Glutamatergic neuron (in vitro differentiated cells): Measurements from ENCODE around the gene PTPRG. TPM values are rescaled to one million over a fixed set of nuclear protein-coding genes. Genes with fewer than 3 reads are reported as not detected.

Source experiments
- DNase-seq: peaks from one replicate; pipeline ENCODE4 v3.0.0; 2022
- H3K27ac Mint-ChIP-seq: one replicate; pipeline ENCODE4 v1.8.0; 2020; ENCODE audit warnings: mild to moderate bottlenecking, mixed read lengths, inconsistent platforms; ENCODE audit not compliant: unreplicated experiment
- H3K27me3 Mint-ChIP-seq: one replicate; pipeline ENCODE4 v1.8.0; 2020; ENCODE audit warnings: mild to moderate bottlenecking, moderate library complexity, mixed read lengths, inconsistent platforms; ENCODE audit not compliant: unreplicated experiment
- H3K36me3 Mint-ChIP-seq: one replicate; pipeline ENCODE4 v1.8.0; 2020; ENCODE audit warnings: mild to moderate bottlenecking, mixed read lengths, inconsistent platforms; ENCODE audit not compliant: unreplicated experiment
- H3K4me1 Mint-ChIP-seq: one replicate; pipeline ENCODE4 v1.8.0; 2020; ENCODE audit warnings: mild to moderate bottlenecking, low read depth, mixed read lengths, inconsistent platforms; ENCODE audit not compliant: unreplicated experiment
- H3K4me3 Mint-ChIP-seq: one replicate; pipeline ENCODE4 v1.8.0; 2020; ENCODE audit warnings: mild to moderate bottlenecking, mixed read lengths, inconsistent platforms; ENCODE audit not compliant: unreplicated experiment
- H3K9me3 Mint-ChIP-seq: one replicate; pipeline ENCODE4 v1.8.0; 2020; ENCODE audit warnings: mild to moderate bottlenecking, moderate library complexity, mixed read lengths, inconsistent platforms; ENCODE audit not compliant: unreplicated experiment
- total RNA-seq: library from RNA; stranded (reverse); fragmentation: NEBNext Ultra II Directional; extraction: Animal tissue kit (Norgen Biotek cat#: 25700); gene quantifications from one replicate; pipeline ENCODE4 v1.2.1, GENCODE V29; 2021; ENCODE audit not compliant: unreplicated experiment
- TF ChIP-seq, protein P1 (sequence below): fragments of 200-600 bp; sonication (generic); IDR thresholded peaks from one replicate; pipeline ENCODE4 v1.5.0; 2021; ENCODE audit not compliant: partially characterized antibody, unreplicated experiment

The PTPRG gene
- total RNA-seq, 1 donor from 2014 or later: 52.1 TPM

DNA sequence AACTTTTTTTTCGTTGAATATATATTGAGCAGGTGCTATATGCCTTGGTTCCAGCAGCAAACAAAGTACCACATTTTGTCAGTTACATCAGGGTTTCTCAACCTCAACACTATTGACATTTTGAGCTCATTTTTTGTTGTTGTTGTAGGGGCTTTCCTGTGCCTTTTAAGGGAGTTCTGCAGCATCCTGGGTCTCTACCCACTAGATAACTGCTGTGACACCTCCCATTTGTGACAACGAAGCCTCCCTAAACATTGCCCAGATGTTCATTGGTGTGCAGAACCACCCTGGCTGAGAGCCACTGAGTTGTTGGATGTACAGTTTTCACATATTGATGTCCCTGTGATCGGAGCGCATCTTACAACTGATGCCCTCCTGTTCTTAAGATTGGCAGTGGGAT, 382.6 kb downstream of the PTPRG start:
- no peak overlapping the region for H3K4me3 Mint-ChIP-seq
- peak overlapping the region; percentile 23 for H3K27ac Mint-ChIP-seq
- peaks cover 6% of the 10 kb centered on the region for H3K9me3 Mint-ChIP-seq
- no peaks in the 10 kb centered on the region for H3K36me3 Mint-ChIP-seq
- H3K4me1 Mint-ChIP-seq: peaks cover 29% of the 10 kb centered on the region
- peaks cover 4% of the 10 kb centered on the region for H3K27me3 Mint-ChIP-seq
- TF ChIP-seq, protein P1, sequence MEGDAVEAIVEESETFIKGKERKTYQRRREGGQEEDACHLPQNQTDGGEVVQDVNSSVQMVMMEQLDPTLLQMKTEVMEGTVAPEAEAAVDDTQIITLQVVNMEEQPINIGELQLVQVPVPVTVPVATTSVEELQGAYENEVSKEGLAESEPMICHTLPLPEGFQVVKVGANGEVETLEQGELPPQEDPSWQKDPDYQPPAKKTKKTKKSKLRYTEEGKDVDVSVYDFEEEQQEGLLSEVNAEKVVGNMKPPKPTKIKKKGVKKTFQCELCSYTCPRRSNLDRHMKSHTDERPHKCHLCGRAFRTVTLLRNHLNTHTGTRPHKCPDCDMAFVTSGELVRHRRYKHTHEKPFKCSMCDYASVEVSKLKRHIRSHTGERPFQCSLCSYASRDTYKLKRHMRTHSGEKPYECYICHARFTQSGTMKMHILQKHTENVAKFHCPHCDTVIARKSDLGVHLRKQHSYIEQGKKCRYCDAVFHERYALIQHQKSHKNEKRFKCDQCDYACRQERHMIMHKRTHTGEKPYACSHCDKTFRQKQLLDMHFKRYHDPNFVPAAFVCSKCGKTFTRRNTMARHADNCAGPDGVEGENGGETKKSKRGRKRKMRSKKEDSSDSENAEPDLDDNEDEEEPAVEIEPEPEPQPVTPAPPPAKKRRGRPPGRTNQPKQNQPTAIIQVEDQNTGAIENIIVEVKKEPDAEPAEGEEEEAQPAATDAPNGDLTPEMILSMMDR: no peak
- DNase-seq: no peak

DNA sequence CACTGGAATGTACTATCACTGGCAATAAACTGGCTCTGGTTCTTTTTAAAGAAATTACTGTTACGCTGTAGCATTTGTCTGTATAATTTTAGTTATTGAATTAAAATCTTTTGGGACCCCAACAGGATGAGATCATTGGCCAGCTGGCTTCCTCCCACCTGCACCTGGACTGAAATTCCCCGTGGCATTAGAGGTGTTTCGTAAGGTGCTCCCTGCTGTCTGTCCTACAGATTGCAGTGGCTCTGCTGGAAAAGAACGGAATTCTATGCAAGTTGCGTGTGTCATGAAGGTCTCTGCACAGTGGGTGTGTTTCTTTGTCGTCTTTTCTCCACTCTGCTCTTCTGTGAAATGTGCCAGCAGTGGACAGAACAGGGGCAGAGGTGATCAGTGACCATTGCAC, 383.4 kb downstream of the PTPRG start:
- H3K27me3 Mint-ChIP-seq: peaks cover 4% of the 10 kb centered on the region
- no peak overlapping the region for H3K4me3 Mint-ChIP-seq
- H3K36me3 Mint-ChIP-seq: no peaks in the 10 kb centered on the region
- peaks cover 6% of the 10 kb centered on the region for H3K9me3 Mint-ChIP-seq
- H3K4me1 Mint-ChIP-seq: peaks cover 33% of the 10 kb centered on the region
- no peak overlapping the region for H3K27ac Mint-ChIP-seq
- DNase-seq: no peak
- TF ChIP-seq, protein P1: no peak

DNA sequence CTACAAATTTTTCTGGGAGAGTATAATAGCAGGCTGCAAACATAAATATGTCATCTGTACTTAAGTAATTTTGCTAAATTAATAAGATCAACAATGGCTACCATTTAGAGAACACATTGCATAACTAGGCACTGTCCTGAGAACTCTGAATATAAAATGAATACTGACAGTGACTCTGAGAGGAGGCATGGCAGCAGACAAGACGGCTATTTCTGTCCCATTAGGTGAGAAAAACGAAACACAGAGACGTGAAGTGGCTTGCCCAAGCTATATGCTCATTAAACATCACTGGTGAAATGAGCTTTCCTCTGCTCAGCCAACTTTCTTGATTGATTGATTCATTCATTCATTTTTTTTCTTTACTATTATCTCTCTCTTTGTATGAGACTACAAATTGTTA, 384.3 kb downstream of the PTPRG start:
- H3K27ac Mint-ChIP-seq: no peak overlapping the region
- TF ChIP-seq, protein P1: no peak
- no peak for DNase-seq
- H3K27me3 Mint-ChIP-seq: peaks cover 3% of the 10 kb centered on the region
- no peaks in the 10 kb centered on the region for H3K36me3 Mint-ChIP-seq
- peaks cover 6% of the 10 kb centered on the region for H3K9me3 Mint-ChIP-seq
- peaks cover 31% of the 10 kb centered on the region for H3K4me1 Mint-ChIP-seq
- H3K4me3 Mint-ChIP-seq: no peak overlapping the region

DNA sequence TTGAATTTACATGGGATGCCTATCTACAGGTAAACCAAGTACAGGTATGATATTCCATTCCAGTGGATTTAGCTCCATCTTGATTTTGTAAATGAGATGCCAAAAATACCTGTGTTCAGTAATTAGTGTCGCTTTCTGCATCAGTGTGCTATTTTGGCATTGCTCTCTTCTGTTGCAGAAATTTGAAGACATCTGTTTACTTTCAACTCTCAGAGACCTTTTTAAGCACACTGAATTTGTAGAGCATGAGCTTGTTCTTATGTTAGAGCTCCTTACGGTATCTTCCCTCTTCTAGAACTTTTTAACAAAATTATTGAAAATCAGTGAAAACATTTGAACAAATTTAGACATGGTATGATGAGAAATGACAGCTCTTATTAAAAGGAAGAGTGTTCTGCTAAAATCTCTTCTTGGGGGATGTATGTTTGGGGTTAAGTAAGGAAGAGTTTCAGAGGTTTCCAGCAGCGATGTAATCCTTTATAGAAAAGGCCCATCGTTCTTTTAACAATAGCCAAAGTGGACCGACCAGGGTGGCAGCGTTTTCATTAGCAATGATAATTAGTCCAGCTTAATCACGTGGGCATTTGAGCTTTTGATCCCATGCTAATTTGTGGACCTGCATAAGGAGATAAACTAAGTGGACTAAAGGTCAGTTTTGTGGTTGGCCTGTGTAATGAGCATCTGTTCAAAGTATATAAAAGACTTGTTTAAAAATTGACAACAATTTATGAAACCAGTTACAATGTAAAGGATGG, 385.4 kb downstream of the PTPRG start:
- Mint-ChIP-seq H3K4me3 (no peak overlapping the region), H3K4me1 (peaks cover 31% of the 10 kb centered on the region), H3K9me3 (peaks cover 6% of the 10 kb centered on the region), H3K27ac (no peak overlapping the region), H3K36me3 (no peaks in the 10 kb centered on the region), H3K27me3 (peaks cover 3% of the 10 kb centered on the region)
- DNase-seq: no peak
- TF ChIP-seq, protein P1: no peak

DNA sequence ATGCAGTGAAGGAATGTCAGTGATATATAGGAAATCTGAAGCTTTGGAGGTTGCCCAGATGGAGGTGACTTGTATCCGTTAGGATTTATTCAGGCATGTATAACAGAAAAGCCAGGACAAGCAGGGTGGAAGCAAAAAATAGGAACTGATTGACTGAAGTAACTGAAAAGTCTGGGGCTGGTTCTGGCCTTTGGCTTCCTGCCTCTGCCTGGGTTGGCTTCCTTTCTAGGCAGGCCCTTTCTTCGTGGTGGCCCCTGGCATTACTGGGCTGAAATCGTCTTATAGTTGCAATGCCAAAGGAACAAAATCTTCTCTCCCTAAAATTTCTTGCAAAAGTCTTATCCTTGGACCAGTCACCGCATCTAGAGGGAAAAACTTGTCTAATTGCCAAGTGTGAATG, 386.1 kb downstream of the PTPRG start:
- no peak overlapping the region for H3K27ac Mint-ChIP-seq
- peaks cover 31% of the 10 kb centered on the region for H3K4me1 Mint-ChIP-seq
- H3K36me3 Mint-ChIP-seq: no peaks in the 10 kb centered on the region
- peaks cover 3% of the 10 kb centered on the region for H3K27me3 Mint-ChIP-seq
- H3K9me3 Mint-ChIP-seq: peaks cover 6% of the 10 kb centered on the region
- TF ChIP-seq, protein P1: no peak
- DNase-seq: no peak
- H3K4me3 Mint-ChIP-seq: no peak overlapping the region
